Mesodermal cell (in vitro differentiated cells): ENCODE data around the gene TFF1.

Experiments
- H3K27ac ChIP-seq: 2 replicates; pipeline ENCODE4 v1.7.0; 2013; ENCODE audit warnings: mild to moderate bottlenecking, low read depth, low read length, moderate library complexity; ENCODE audit not compliant: severe bottlenecking
- H3K36me3 ChIP-seq: 2 replicates; pipeline ENCODE4 v1.7.1; 2013; ENCODE audit warnings: mild to moderate bottlenecking, low read length, moderate library complexity; ENCODE audit not compliant: control insufficient read depth, insufficient read depth
- H3K4me1 ChIP-seq: one replicate; pipeline ENCODE4 v1.7.1; 2013; ENCODE audit warnings: mild to moderate bottlenecking, low read length; ENCODE audit not compliant: insufficient read depth, control insufficient read depth, poor library complexity, severe bottlenecking
- H3K4me3 ChIP-seq: 2 replicates; pipeline ENCODE4 v1.7.0; 2013; ENCODE audit warnings: low read length, control low read depth, mild to moderate bottlenecking; ENCODE audit not compliant: insufficient read depth, poor library complexity, severe bottlenecking; ENCODE audit errors: extremely low read depth
- H3K9me3 ChIP-seq: 2 replicates; pipeline ENCODE4 v1.7.1; 2013; ENCODE audit warnings: mild to moderate bottlenecking, low read length, moderate library complexity; ENCODE audit not compliant: control insufficient read depth
- WGBS, 2 experiments: methylation state at CpG; one replicate each; pipeline ENCODE4 v1.1.5; 2013; ENCODE audit warnings: missing lambda C conversion rate in 2 of 2; ENCODE audit not compliant: insufficient coverage in 2 of 2; 5-methylcytosine and 5-hydroxymethylcytosine counted together

The TFF1 gene

DNA sequence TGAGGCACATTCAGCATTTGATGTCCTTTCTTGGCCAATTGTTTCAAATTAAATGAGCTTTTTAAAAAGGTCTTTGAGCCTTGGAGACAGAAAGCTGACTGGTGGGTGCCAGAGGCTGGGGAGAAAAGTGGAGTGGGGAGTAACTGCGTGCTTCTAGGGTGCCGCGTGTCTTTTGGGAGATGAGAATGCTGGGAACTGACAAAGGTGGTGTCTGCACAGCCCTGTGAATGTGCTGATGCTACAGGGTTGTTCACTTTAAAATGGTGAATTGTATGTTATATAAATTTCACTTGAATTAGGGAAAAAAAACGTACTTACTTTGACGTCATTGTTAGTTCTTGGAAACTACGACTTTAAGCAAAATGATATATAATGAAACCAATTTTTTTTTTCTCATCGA lies 8.1 kb upstream of the TFF1 start:
- no peaks in the 10 kb centered on the region for H3K4me1 ChIP-seq
- H3K27ac ChIP-seq, result no peak overlapping the region
- H3K36me3 ChIP-seq, result no peaks in the 10 kb centered on the region
- H3K4me3 ChIP-seq, result no peak overlapping the region
- WGBS, 2 experiments, result 82 to 97% methylated on average over 3 to 5 of the region's 7 CpGs
- no peaks in the 10 kb centered on the region for H3K9me3 ChIP-seq

DNA sequence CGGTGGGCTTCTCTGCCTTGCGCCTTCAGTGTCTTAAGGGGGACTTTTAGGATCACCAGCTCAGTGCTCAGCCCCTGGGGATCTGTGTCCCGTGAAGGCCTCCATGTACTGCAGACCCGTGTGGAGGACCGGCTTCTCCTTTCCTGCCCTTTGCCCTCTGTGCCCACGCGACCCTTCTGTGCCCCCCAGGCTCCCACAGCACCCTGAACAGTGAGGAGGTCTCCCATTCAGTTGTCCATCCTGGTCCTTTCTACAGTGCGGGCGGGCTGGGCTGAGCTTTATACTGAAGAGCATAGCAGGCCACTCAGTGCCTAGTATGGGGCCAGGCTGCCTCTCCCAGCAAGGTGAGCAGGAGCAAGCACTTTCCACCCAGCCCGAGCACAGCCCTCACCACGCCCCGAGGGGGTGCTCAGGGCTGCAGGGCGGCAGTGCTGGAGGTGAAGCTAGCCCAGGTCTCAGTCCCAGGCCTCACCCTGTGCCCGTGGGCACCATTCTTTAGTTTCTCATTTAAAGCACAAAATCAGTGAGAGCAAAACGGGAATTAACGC lies 7.6 kb upstream of the TFF1 start:
- 91 to 96% methylated on average over 14 to 16 of the region's 16 CpGs for WGBS, 2 experiments
- Histone ChIP-seq H3K27ac (no peak overlapping the region), H3K36me3 (no peaks in the 10 kb centered on the region), H3K9me3 (no peaks in the 10 kb centered on the region), H3K4me1 (no peaks in the 10 kb centered on the region), H3K4me3 (no peak overlapping the region)

DNA sequence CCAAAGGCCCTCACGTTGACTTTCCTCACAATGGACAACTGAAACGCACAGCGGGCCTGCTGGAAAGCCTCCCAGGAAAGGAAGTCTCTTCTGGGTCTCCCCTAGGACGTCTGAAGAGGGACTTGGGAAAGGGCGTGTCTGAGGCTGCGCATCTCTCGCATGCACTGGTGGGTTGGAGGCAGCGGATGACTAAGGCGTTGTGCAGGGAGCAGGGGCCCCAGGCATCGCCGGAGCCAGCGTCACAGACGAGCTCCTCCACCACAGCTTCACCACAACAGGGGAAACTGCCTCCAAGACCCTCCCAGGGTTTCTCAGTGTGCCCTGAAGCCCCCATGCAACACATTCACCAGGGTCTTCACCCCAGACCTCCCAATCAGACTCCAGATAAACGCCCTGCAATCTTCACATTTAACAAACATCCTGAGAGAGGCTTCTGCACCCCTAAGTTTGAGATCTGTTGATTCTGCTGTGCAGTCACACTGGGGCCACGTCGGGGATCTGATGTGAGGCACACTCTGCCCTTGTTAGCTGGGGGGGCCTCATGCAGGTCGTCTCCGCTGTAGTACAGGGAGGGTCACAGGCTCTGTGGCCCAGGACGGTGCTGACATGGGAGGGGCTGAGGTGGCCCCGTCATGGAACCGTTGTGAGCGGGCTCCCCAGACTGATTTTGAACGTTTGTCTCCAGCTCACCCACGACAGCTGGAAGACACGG lies 7.0 kb upstream of the TFF1 start:
- WGBS, 2 experiments, result 85 to 89% methylated on average over 14 to 23 of the region's 25 CpGs

DNA sequence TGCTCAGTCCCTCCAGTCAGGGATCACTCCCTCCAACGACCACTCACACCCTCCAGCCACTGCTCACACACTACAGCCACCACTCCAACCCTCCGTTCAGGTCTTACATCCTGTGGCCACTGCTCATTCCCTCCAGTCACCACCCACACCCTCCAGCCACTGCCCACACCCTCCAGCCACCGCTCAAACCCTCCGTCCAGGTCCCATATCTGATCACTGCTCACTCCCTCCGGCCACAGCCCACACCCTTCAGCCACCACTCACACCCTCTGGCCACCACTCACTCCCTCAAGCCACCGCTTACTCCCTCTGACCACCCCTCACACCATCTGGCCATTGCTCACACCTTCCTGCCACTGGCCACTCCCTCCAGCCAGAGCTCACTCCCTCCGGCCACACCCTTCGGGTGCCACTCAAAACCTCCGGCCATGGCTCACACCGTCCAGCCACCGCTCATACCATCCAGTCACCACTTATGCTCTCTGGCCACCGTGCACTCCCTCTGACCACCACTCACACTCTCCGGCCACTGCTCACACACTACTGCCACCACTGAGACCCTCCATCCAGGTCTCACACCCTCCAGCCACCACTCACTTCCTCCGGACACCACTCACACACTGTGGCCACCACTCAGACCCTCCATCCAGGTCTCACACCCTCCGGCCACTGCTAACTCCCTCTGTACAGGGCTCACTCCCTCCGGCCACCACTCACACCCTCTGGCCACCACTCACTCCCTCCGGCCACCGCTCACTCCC lies 4.7 kb upstream of the TFF1 start:
- Histone ChIP-seq H3K36me3 (no peaks in the 10 kb centered on the region), H3K27ac (no peak overlapping the region), H3K9me3 (no peaks in the 10 kb centered on the region), H3K4me3 (no peak overlapping the region), H3K4me1 (no peaks in the 10 kb centered on the region)
- WGBS, 2 experiments, result 80 to 82% methylated on average over 17 to 18 of the region's 18 CpGs

More for the DNA sequence above, 7.0 kb upstream of the TFF1 start:
- Histone ChIP-seq H3K4me1 (no peaks in the 10 kb centered on the region), H3K36me3 (no peaks in the 10 kb centered on the region), H3K4me3 (no peak overlapping the region), H3K9me3 (no peaks in the 10 kb centered on the region), H3K27ac (no peak overlapping the region)

DNA sequence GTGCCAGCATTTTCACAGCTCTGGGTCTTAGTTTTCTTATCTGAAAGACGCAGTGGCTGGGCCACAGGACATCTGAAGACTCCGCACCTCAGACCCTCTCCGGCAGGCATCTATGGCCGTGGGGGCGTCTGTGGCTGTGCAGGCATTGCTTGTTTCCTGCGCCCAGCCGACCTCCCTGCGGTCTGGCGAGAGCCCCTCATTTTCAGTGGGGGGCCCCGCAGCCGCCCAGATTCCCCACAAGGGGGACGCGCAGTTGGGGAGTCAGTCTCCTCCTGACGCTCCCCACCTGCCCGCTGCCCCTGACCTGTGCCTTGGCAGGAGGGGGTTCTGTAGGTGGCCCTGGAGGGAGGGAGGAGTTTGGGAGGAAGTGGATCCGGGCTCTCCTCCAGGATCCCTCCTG lies 3.5 kb upstream of the TFF1 start:
- no peaks in the 10 kb centered on the region for H3K4me1 ChIP-seq
- no peaks in the 10 kb centered on the region for H3K36me3 ChIP-seq
- 75 to 90% methylated on average over 10 of the region's 16 CpGs for WGBS, 2 experiments
- H3K9me3 ChIP-seq, result no peaks in the 10 kb centered on the region
- no peak overlapping the region for H3K27ac ChIP-seq
- no peak overlapping the region for H3K4me3 ChIP-seq

DNA sequence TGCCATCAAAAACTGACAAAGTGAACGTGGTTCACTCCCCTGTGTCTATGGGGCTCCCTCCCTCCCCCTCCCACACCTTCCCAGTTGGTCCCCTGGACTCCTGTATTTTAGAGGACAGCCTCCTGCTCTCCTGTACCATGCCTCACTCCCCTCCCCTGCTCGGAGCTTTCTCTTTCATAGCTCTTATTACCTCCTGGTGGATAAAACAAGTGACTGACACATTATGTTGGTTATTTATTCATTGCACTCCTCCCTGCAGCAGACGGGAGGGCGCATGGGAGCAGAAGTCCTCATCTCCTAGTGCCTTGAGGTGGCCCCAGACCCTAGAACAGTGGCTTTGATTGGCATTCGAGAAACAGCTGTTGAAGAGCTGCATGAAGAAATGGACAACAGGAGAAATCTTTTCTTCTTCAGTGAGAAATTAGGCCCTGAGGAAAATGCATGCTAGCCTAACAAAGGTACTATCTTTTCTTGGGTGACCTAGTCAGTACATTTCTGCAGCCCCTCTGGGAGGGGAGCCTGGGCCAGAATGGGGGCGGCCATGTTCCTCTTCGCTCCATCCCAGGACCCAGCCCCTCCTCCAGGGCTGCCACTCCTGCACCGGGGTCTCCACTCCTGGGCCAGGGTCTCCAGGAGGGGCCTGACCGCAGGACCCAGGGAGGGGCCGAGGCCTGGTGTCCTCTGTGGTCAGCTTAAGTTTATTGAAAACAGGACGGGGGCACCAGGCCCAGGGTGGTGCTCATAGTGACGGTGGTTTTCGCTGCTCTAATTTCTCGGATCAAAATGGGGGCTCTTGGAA lies 1.2 kb upstream of the TFF1 start:
- Histone ChIP-seq H3K4me3 (no peak overlapping the region), H3K9me3 (no peaks in the 10 kb centered on the region), H3K36me3 (no peaks in the 10 kb centered on the region), H3K4me1 (no peaks in the 10 kb centered on the region), H3K27ac (no peak overlapping the region)
- WGBS, 2 experiments, result 87 to 90% methylated on average over 10 to 12 of the region's 14 CpGs

DNA sequence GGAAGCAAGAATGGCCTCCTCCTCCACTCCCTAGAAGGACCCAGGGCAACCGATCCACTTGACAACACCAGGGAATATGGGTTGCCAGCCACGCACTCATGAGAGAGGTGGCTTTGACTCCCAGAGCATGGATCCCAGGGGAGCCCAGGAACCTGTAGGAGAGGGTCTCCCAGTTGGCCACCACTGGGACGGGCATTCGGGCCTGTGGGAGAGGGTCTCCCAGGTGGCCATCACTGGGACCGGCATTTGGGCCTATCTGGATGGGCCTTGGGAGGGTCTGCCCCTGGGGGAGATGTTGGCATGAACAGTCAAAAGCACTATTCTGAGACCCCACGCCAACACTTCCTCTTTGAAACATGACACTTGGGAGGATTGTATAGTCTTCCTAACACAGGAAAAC lies 565 bp downstream of the TFF1 start:
- WGBS, 2 experiments, result 77 to 82% methylated on average over 5 of the region's 6 CpGs
- Histone ChIP-seq H3K9me3 (no peaks in the 10 kb centered on the region), H3K27ac (no peak overlapping the region), H3K36me3 (no peaks in the 10 kb centered on the region), H3K4me3 (no peak overlapping the region), H3K4me1 (no peaks in the 10 kb centered on the region)

DNA sequence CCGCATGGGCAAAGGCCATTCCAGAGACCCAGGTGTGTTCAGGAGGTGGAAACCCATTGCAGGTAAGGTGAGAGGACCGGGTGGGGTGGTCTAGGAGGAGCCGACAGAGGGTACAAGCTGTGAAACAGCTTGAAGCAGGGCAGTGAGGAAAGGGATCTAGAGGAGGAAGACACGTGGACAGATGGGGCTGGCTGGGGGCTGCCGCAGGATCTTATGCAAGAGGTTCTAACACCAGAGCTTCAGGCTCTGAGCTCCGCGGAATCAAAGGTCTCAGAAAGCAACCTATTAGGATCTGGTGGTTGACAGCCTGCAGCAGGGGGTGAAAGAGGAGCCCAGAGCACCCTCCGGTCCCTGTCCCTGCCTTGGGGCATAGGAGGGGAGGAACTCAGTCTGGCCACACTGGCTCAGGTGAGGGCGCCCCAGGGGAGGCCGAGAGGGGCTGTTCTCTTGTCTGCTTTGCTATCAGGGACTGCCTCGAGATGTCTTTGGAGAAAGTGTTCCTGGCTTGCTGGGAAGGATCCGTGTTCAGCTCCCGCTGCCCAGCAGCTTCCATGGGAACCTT lies 1.9 kb downstream of the TFF1 start:
- Histone ChIP-seq H3K36me3 (no peaks in the 10 kb centered on the region), H3K9me3 (no peaks in the 10 kb centered on the region), H3K27ac (no peak overlapping the region), H3K4me3 (no peak overlapping the region), H3K4me1 (no peaks in the 10 kb centered on the region)
- 88 to 89% methylated on average over 11 to 13 of the region's 13 CpGs for WGBS, 2 experiments

DNA sequence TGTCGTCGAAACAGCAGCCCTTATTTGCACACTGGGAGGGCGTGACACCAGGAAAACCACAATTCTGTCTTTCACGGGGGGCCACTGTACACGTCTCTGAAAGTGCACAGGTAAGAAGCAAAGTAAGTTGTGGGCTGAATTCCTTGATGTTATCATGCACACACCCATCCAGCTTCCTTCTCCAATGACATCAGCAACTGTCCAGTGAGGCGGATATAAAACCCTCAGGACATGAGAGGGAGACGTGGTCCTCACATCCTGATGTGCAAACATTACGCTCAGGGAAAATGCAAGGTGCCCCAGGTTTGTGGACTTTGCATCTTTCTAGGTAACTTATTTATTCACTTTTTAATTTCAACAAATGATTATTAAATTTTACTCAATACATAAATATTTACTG lies 3.0 kb downstream of the TFF1 start:
- Histone ChIP-seq H3K4me3 (no peak overlapping the region), H3K36me3 (no peaks in the 10 kb centered on the region), H3K4me1 (no peaks in the 10 kb centered on the region), H3K9me3 (no peaks in the 10 kb centered on the region), H3K27ac (no peak overlapping the region)
- 91 to 96% methylated on average over 5 to 7 of the region's 8 CpGs for WGBS, 2 experiments

DNA sequence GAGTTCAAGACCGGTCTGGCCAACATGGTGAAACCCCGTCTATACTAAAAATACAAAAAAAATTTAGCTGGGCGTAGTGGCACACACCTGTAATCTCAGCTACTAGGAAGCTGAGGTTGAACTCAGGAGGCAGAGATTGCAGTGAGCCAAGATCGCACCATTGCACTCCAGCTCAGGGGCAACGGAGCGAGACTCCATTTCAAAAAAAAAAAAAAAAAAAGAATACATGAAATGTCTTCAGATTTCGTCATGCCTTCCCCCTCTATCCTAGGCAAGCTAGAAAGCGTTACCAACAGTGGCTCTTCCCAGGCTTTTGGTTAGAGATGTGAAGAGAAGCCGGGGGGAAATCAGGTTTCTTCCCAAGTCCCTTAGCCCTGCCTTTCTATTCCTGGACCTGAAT lies 3.6 kb downstream of the TFF1 start:
- no peak overlapping the region for H3K27ac ChIP-seq
- WGBS, 2 experiments, result 81 to 85% methylated on average over 4 of the region's 9 CpGs
- H3K36me3 ChIP-seq, result no peaks in the 10 kb centered on the region
- H3K4me3 ChIP-seq, result no peak overlapping the region
- H3K4me1 ChIP-seq, result no peaks in the 10 kb centered on the region
- H3K9me3 ChIP-seq, result no peaks in the 10 kb centered on the region
